Measurements from ENCODE around the gene ASIC2. TPM values are rescaled to one million over a fixed set of nuclear protein-coding genes. Genes with fewer than 3 reads are reported as not detected.

The ASIC2 gene
- total and polyA plus RNA-seq, 9 of the 15 experiments (the other 6 are each of a cell fraction or from before 2014, with no cell fraction given) = not detected

- TF ChIP-seq TSHZ1 (CRISPR knock-in tag; IDR thresholded peaks at IDR 0.05) = no peak
- TF ChIP-seq ZNF740 (CRISPR knock-in tag; IDR thresholded peaks at IDR 0.05) = no peak
- no peak for TF ChIP-seq ZNF740 (tag; IDR thresholded peaks at IDR 0.05)
- TF ChIP-seq SRSF7 (optimal IDR thresholded peaks at IDR 0.05; ENCODE audit: low read depth, low read length) = no peak
- no peak for TF ChIP-seq PATZ1 (CRISPR knock-in tag; IDR thresholded peaks at IDR 0.05; ENCODE audit: borderline replicate concordance)
- TF ChIP-seq PCBP1 (IDR thresholded peaks at IDR 0.05; ENCODE audit: low read depth, low read length, poor library complexity, severe bottlenecking) = no peak
- no peak for TF ChIP-seq BACH1 (tag; IDR thresholded peaks at IDR 0.05)
- TF ChIP-seq ZNF280B (CRISPR knock-in tag; IDR thresholded peaks at IDR 0.05) = no peak
- TF ChIP-seq STAT5A (IDR thresholded peaks at IDR 0.05; ENCODE audit: borderline replicate concordance, low read length) = no peak
- TF ChIP-seq IRF1 (CRISPR knock-in tag; IDR thresholded peaks at IDR 0.05; ENCODE audit: borderline replicate concordance) = no peak
- no peak for TF ChIP-seq SNAPC5 (CRISPR knock-in tag; IDR thresholded peaks at IDR 0.05)
- no peak for TF ChIP-seq ATF1 (CRISPR knock-in tag; IDR thresholded peaks at IDR 0.05)
- no peak for TF ChIP-seq ATF1 (tag; IDR thresholded peaks at IDR 0.05)
- no peak for TF ChIP-seq MTA1 (IDR thresholded peaks at IDR 0.05; ENCODE audit: borderline replicate concordance)
These were observed 7.1 kb upstream of the ASIC2 start (continued) for GRCh38 chr17:33300241-33300640.
